ENCODE results near the gene PLD3.

GRCh38 chr19:40389404-40390083 lies 41.0 kb downstream of the PLD3 start:
- no peak for TF ChIP-seq CTCF (IDR thresholded peaks at IDR 0.05)
- no peak for TF ChIP-seq POLR2A (IDR thresholded peaks at IDR 0.05)

All from right lobe of liver (tissue), 4 donors.